Dermis blood vessel endothelial cell (primary cell): Measurements from ENCODE around the gene SYT17. TPM values are rescaled to one million over a fixed set of nuclear protein-coding genes. Genes with fewer than 3 reads are reported as not detected.

Experiments used
- DNase-seq: peaks from one replicate; pipeline ENCODE4 v3.0.0; 2010
- total RNA-seq: library from RNA; depleted of rRNA; stranded (reverse); fragments of >200 nt; gene quantifications from 2 replicates; pipeline ENCODE4 v1.2.3, GENCODE V29; 2014

The SYT17 gene
- total RNA-seq, 1 donor from 2014 or later: 2.9 TPM

DNA sequence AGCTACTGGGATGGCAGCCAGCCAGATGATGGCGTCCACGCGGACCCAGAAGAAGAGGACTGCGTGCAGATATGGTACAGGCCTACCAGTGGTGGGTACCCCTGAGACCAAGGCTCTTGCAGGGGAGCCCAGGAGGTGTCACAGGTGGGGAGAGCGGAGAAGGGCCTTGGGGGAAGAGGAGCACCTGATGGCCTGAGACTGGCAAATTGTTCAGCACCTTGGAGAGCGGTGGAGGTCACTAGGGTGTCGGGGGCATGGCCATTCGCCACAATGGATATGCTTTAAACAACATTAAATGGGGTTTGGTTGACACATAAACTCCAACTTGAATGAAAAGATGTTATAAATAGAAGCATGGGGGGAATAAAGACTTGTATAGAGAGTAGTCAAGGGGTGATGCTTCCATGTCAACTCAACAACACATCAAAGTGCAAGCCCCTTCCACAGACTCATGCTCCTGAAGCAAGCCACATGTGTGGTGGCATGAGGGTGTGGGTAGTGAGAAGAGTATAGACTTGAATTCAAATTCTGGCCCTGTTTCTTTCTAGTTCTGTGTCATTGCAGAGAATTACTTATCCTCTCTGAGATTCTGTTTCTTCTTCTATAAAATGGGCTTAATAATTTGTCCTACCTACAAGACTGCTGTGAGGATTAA lies 139.7 kb downstream of the SYT17 start:
- no peak for DNase-seq

DNA sequence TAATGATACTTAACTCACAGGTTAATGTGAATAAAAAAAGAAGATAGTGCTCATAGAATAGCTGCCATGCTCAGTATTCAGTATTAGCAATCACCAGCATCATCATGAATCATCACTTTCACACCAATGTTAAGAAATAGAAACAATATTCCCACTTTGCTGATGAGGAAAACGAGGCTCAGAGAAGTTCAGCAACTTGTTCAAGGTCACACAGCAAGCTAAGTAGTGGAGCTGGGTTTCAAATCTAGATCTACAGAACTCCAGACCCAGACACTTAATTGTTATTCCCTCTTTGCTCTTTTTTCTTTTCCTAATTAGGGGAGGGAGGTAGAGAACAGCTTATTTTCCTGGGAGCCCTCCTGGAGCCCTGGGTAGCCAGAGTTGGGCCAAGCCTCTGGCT lies 140.4 kb downstream of the SYT17 start:
- DNase-seq: no peak

DNA sequence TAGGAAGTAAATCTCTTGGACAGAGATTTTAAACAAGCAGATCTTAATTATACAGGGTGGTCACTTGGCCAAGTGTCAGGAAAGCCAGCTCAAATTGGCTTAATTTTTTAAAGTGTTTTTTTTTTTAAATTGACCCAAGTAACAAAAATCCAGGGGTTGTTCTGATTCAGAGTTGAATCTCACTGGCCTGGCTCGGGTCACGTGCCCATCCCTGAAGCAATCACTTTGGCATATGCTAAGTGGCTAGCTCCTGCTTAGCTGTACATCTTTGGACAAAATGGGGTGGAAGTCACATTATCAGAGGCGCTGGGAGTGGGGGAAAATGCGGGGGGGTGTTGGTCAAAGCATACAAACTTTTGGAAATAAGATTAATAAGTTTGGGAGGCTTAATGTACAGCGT lies 141.1 kb downstream of the SYT17 start:
- DNase-seq: no peak

DNA sequence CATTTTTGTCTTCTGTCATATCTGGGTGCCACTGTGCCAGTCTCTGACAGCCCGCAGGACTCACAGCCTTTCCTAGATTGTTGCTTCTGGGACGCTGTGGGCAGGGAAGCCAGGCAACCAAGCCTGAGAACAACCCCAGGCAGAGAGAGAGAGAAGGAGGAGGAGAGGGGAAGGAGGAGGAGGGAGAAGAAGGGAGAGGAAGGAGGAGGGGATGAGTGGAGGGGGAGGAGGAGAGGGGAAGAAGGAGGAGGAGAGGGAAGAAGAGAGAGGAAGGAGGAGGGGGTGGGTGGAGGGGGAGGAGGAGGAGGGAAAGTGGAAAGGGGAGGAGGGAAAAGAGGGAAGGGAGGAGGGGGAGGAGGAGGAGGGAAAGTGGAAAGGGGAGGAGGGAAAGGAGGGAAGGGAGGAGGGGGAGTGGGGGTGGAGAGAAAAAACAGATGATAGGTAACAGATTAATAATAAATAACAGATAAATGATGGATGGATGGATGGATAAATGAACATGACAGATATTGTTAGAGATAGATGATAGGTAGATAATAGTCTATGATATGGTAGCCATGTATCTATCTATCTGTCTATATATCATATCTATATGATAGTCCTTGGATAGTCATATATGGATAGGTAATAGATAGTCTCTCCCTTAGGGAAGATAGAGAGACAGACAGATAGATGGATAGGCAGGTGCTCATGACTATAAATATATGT lies 146.8 kb downstream of the SYT17 start:
- DNase-seq: no peak

DNA sequence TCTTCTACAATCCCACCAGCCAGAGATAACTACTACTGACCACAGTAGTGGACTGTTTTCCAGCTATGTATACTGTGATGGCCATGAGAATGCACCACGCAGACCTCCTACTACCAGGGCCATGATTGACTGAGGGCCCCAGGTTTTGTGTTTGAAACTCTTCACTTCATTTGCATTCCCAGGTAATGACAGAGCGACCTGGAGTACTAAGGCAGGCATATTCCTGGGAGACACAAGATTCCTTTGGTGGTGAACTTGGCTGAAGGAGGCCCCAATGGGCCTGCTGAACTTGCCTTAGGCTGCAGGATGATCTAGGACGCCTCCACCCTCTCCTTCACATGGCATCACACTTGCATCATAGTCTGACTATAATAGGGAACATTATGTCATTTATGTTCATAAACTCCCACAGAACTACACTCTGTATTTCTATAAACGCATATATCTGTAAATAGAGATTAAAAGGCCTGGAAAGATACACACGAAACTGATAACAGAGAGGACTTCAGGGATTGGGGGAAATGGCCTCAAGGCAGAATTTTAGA lies 147.9 kb downstream of the SYT17 start:
- DNase-seq: no peak

DNA sequence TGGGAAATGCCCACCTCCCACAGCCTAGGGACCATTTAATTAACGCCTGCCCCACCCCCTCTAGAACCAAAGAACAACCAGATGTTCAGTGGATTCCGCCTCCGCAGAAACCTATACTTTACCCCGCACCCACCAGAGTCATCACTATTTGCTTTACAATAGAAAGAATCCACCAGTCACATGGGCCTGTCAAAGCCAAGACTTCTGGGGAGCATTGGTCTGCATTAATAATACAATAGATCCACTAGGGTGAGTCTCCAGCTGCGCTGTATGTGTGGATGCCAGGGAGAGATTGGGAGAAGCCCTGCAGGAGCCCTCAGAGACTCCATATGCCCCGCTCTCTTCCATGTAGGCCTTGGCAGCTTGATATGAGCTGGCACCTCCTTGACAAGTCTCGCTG lies 148.8 kb downstream of the SYT17 start:
- DNase-seq: no peak

Other genes starting within 250 kb of the SYT17 start
- 85.4 and 87.0 TPM in 2 replicates for gene SMG1, start 241.8 kb upstream of the SYT17 start, total RNA-seq
- 4.4 and 6.5 TPM in 2 replicates for gene TMC7, start 184.3 kb upstream of the SYT17 start, total RNA-seq
- 23.5 and 32.1 TPM in 2 replicates for gene COQ7, start 100.6 kb upstream of the SYT17 start, total RNA-seq
- 40.2 and 51.3 TPM in 2 replicates for gene ITPRIPL2, start 54.3 kb upstream of the SYT17 start, total RNA-seq
- gene CLEC19A, start 117.5 kb downstream of the SYT17 start, total RNA-seq: not detected in 2 replicates
- 0.05 TPM in 1 of 2 replicates, not detected in the other for gene TMC5, start 249.6 kb downstream of the SYT17 start, total RNA-seq